ENCODE results near the gene NVL.

DNA sequence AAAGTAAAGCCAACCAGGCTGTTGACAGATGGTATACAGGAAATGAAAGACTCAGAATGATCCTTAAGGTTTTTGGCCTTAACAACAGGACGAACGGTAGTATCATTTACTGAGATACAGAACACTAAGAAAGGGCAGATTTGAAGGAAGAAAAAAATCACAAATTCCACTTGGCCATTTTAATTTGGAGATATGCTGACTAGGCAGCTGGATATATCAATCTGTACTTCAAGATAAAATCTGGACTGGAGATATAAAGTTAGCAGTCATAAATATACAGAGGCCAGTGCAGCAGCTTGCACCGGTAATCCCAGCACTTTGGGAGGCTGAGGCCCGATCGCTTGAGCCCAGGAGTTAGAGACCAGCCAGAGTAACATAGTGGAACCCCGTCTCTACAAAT is 1.3 kb downstream of the NVL start:
- TF ChIP-seq, protein P1, sequence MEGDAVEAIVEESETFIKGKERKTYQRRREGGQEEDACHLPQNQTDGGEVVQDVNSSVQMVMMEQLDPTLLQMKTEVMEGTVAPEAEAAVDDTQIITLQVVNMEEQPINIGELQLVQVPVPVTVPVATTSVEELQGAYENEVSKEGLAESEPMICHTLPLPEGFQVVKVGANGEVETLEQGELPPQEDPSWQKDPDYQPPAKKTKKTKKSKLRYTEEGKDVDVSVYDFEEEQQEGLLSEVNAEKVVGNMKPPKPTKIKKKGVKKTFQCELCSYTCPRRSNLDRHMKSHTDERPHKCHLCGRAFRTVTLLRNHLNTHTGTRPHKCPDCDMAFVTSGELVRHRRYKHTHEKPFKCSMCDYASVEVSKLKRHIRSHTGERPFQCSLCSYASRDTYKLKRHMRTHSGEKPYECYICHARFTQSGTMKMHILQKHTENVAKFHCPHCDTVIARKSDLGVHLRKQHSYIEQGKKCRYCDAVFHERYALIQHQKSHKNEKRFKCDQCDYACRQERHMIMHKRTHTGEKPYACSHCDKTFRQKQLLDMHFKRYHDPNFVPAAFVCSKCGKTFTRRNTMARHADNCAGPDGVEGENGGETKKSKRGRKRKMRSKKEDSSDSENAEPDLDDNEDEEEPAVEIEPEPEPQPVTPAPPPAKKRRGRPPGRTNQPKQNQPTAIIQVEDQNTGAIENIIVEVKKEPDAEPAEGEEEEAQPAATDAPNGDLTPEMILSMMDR (IDR thresholded peaks at IDR 0.05) = no peak
- TF ChIP-seq EZH2phosphoT487 (IDR thresholded peaks at IDR 0.05) = no peak

All from neural progenitor cell (in vitro differentiated cells).